Measurements from ENCODE around the gene AGRN.

AGRN gene

DNA sequence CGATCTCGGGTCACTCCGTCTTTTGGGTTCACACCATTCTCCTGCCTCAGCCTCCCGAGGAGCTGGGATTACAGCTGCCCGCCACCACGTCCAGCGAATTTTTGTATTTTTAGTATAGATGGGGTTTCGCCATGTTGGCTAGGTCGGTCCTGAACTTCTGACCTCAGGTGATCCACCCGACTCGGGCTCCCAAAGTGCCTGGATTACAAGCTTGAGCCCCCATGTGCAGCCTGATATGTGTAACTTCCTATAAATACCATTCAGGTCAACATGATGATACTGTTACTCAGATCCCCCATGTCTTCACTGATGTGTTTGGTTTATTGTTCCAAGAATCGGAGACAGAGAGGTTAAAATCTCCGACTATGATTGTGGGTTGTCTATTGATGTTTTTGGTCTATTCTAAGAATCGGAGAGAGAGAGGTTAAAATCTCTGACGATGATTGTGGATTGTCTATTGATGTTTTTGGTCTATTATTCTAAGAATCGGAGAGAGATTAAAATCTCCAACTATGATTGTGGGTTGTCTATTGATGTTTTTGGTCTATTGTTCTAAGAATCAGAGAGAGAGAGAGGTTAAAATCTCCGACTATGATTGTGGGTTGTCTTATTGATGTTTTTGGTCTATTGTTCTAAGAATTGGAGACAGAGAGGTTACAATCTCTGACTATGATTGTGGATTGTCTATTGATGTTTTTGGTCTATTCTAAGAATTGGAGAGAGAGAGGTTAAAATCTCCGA lies 78.9 kb downstream of the AGRN start:
- Histone ChIP-seq H3K9ac (ENCODE audit: low read length) (no peak overlapping the region), H3K4me2 (ENCODE audit: low read length, poor library complexity, severe bottlenecking) (no peak overlapping the region), H4K8ac (ENCODE audit: low read length) (no peak overlapping the region), H3K14ac (ENCODE audit: low read length in 2 of 2) (no peak overlapping the region), H3K79me1 (replicated peaks; ENCODE audit: low read length, poor library complexity, severe bottlenecking) (peaks cover 12% of the 10 kb centered on the region), H2AK5ac (ENCODE audit: low read length, severe bottlenecking) (no peak overlapping the region), H4K91ac (ENCODE audit: low read length) (no peak overlapping the region), H3K4ac (ENCODE audit: low read depth in 1 of 2, low read length in 2 of 2) (no peak overlapping the region), H2AFZ (ENCODE audit: low read depth, low read length) (no peak overlapping the region), H3K4me3 (ENCODE audit: insufficient read depth in 1 of 2, low read depth in 1 of 2, low read length in 2 of 2) (no peak overlapping the region), H3K23ac (ENCODE audit: low read length in 2 of 2) (no peak overlapping the region), H2BK5ac (ENCODE audit: low read depth, low read length, poor library complexity, severe bottlenecking) (no peak overlapping the region), H2BK120ac (ENCODE audit: low read depth, low read length) (no peak overlapping the region), H3K27me3 (ENCODE audit: control insufficient read depth in 1 of 2, insufficient read depth in 1 of 2, low read length in 2 of 2) (no peaks in the 10 kb centered on the region), H2BK12ac (ENCODE audit: low read length in 2 of 2) (no peak overlapping the region), H2BK15ac (ENCODE audit: low read depth, poor library complexity, severe bottlenecking) (no peak overlapping the region), H3K4me1 (ENCODE audit: control insufficient read depth, insufficient read depth, low read depth, low read length) (no peaks in the 10 kb centered on the region), H3K9me3 (ENCODE audit: control insufficient read depth, low read length) (peaks cover 7% of the 10 kb centered on the region), H3K18ac (ENCODE audit: low read depth in 1 of 2, low read length in 2 of 2) (no peak overlapping the region), H3K27ac (ENCODE audit: low read length, poor library complexity, severe bottlenecking) (no peak overlapping the region), H3K36me3 (ENCODE audit: control insufficient read depth in 1 of 2, insufficient read depth in 2 of 2, low read depth in 1 of 2, low read length in 2 of 2) (peaks cover 0 to 5% of the 10 kb centered on the region in 2 experiments)
- DNase-seq = no peak
- WGBS = 98% methylated on average over 18 of the region's 18 CpGs

- Histone ChIP-seq H3K18ac (ENCODE audit: low read depth in 1 of 2, low read length in 2 of 2) (no peak overlapping the region), H2BK12ac (ENCODE audit: low read length in 2 of 2) (no peak overlapping the region), H3K4ac (ENCODE audit: low read depth in 1 of 2, low read length in 2 of 2) (no peak overlapping the region), H3K9ac (ENCODE audit: low read length) (no peak overlapping the region), H3K79me1 (replicated peaks; ENCODE audit: low read length, poor library complexity, severe bottlenecking) (peaks cover 17% of the 10 kb centered on the region), H4K91ac (ENCODE audit: low read length) (no peak overlapping the region), H2AFZ (ENCODE audit: low read depth, low read length) (no peak overlapping the region), H4K8ac (ENCODE audit: low read length) (no peak overlapping the region), H3K27me3 (ENCODE audit: control insufficient read depth in 1 of 2, insufficient read depth in 1 of 2, low read length in 2 of 2) (no peaks in the 10 kb centered on the region), H3K4me3 (ENCODE audit: insufficient read depth in 1 of 2, low read depth in 1 of 2, low read length in 2 of 2) (no peak overlapping the region), H3K4me1 (ENCODE audit: control insufficient read depth, insufficient read depth, low read depth, low read length) (no peaks in the 10 kb centered on the region), H3K36me3 (ENCODE audit: control insufficient read depth in 1 of 2, insufficient read depth in 2 of 2, low read depth in 1 of 2, low read length in 2 of 2) (peaks cover 0 to 5% of the 10 kb centered on the region in 2 experiments), H2BK5ac (ENCODE audit: low read depth, low read length, poor library complexity, severe bottlenecking) (no peak overlapping the region), H3K23ac (ENCODE audit: low read length in 2 of 2) (no peak overlapping the region), H3K9me3 (ENCODE audit: control insufficient read depth, low read length) (peaks cover 7% of the 10 kb centered on the region), H3K14ac (ENCODE audit: low read length in 2 of 2) (no peak overlapping the region), H3K27ac (ENCODE audit: low read length, poor library complexity, severe bottlenecking) (no peak overlapping the region), H2AK5ac (ENCODE audit: low read length, severe bottlenecking) (no peak overlapping the region), H2BK15ac (ENCODE audit: low read depth, poor library complexity, severe bottlenecking) (no peak overlapping the region), H3K4me2 (ENCODE audit: low read length, poor library complexity, severe bottlenecking) (no peak overlapping the region), H2BK120ac (ENCODE audit: low read depth, low read length) (no peak overlapping the region)
- WGBS = 98% methylated on average over 3 of the region's 4 CpGs
- DNase-seq = no peak
These were observed 79.7 kb downstream of the AGRN start for GRCh38 chr1:1099506-1100183.

GRCh38 chr1:1100296-1100695 lies 80.4 kb downstream of the AGRN start:
- Histone ChIP-seq H3K18ac (ENCODE audit: low read depth in 1 of 2, low read length in 2 of 2) (no peak overlapping the region), H3K4me1 (ENCODE audit: control insufficient read depth, insufficient read depth, low read depth, low read length) (no peaks in the 10 kb centered on the region), H2BK12ac (ENCODE audit: low read length in 2 of 2) (no peak overlapping the region), H3K9ac (ENCODE audit: low read length) (no peak overlapping the region), H3K4me2 (ENCODE audit: low read length, poor library complexity, severe bottlenecking) (no peak overlapping the region), H3K4ac (ENCODE audit: low read depth in 1 of 2, low read length in 2 of 2) (no peak overlapping the region), H3K79me1 (replicated peaks; ENCODE audit: low read length, poor library complexity, severe bottlenecking) (peaks cover 18% of the 10 kb centered on the region), H3K9me3 (ENCODE audit: control insufficient read depth, low read length) (peaks cover 7% of the 10 kb centered on the region), H3K36me3 (ENCODE audit: control insufficient read depth in 1 of 2, insufficient read depth in 2 of 2, low read depth in 1 of 2, low read length in 2 of 2) (peaks cover 0 to 5% of the 10 kb centered on the region in 2 experiments), H3K23ac (ENCODE audit: low read length in 2 of 2) (no peak overlapping the region), H2AFZ (ENCODE audit: low read depth, low read length) (no peak overlapping the region), H4K8ac (ENCODE audit: low read length) (no peak overlapping the region), H2AK5ac (ENCODE audit: low read length, severe bottlenecking) (no peak overlapping the region), H3K14ac (ENCODE audit: low read length in 2 of 2) (no peak overlapping the region), H2BK120ac (ENCODE audit: low read depth, low read length) (no peak overlapping the region), H3K4me3 (ENCODE audit: insufficient read depth in 1 of 2, low read depth in 1 of 2, low read length in 2 of 2) (no peak overlapping the region), H4K91ac (ENCODE audit: low read length) (no peak overlapping the region), H3K27ac (ENCODE audit: low read length, poor library complexity, severe bottlenecking) (no peak overlapping the region), H2BK15ac (ENCODE audit: low read depth, poor library complexity, severe bottlenecking) (no peak overlapping the region), H2BK5ac (ENCODE audit: low read depth, low read length, poor library complexity, severe bottlenecking) (no peak overlapping the region), H3K27me3 (ENCODE audit: control insufficient read depth in 1 of 2, insufficient read depth in 1 of 2, low read length in 2 of 2) (no peaks in the 10 kb centered on the region)
- WGBS = 95% methylated on average over 11 of the region's 11 CpGs
- no peak for DNase-seq

- Histone ChIP-seq H3K4me2 (ENCODE audit: low read length, poor library complexity, severe bottlenecking) (no peak overlapping the region), H3K27me3 (ENCODE audit: control insufficient read depth in 1 of 2, insufficient read depth in 1 of 2, low read length in 2 of 2) (no peaks in the 10 kb centered on the region), H4K8ac (ENCODE audit: low read length) (no peak overlapping the region), H3K27ac (ENCODE audit: low read length, poor library complexity, severe bottlenecking) (no peak overlapping the region), H2BK15ac (ENCODE audit: low read depth, poor library complexity, severe bottlenecking) (no peak overlapping the region), H2BK120ac (ENCODE audit: low read depth, low read length) (no peak overlapping the region), H2BK5ac (ENCODE audit: low read depth, low read length, poor library complexity, severe bottlenecking) (no peak overlapping the region), H3K4me1 (ENCODE audit: control insufficient read depth, insufficient read depth, low read depth, low read length) (no peaks in the 10 kb centered on the region), H3K36me3 (ENCODE audit: control insufficient read depth in 1 of 2, insufficient read depth in 2 of 2, low read depth in 1 of 2, low read length in 2 of 2) (peaks cover 0 to 5% of the 10 kb centered on the region in 2 experiments), H3K23ac (ENCODE audit: low read length in 2 of 2) (no peak overlapping the region), H3K9ac (ENCODE audit: low read length) (no peak overlapping the region), H2AFZ (ENCODE audit: low read depth, low read length) (no peak overlapping the region), H3K14ac (ENCODE audit: low read length in 2 of 2) (no peak overlapping the region), H3K9me3 (ENCODE audit: control insufficient read depth, low read length) (peaks cover 7% of the 10 kb centered on the region), H3K79me1 (replicated peaks; ENCODE audit: low read length, poor library complexity, severe bottlenecking) (peaks cover 21% of the 10 kb centered on the region), H2AK5ac (ENCODE audit: low read length, severe bottlenecking) (no peak overlapping the region), H2BK12ac (ENCODE audit: low read length in 2 of 2) (no peak overlapping the region), H3K18ac (ENCODE audit: low read depth in 1 of 2, low read length in 2 of 2) (no peak overlapping the region), H3K4me3 (ENCODE audit: insufficient read depth in 1 of 2, low read depth in 1 of 2, low read length in 2 of 2) (no peak overlapping the region), H4K91ac (ENCODE audit: low read length) (no peak overlapping the region), H3K4ac (ENCODE audit: low read depth in 1 of 2, low read length in 2 of 2) (no peak overlapping the region)
- WGBS = 99% methylated on average over 6 of the region's 7 CpGs
- no peak for DNase-seq
These were observed 81.6 kb downstream of the AGRN start for GRCh38 chr1:1101503-1101902.
